Stimulated activated CD4-positive, alpha-beta T cell treated with anti-CD3 and anti-CD28 coated beads, Interleukin-4, amount 100 ng/mL, for 24 hours (primary cell): ENCODE data around the gene CUBN.
A peak's percentile ranks its signal among the peaks of the same experiment; 100 is the strongest.

Experiments used
- DNase-seq: peaks from one replicate; pipeline ENCODE4 v3.0.0-alpha.2; 2020

CUBN gene

GRCh38 chr10:16905320-16905719 is 224.3 kb downstream of the CUBN start:
- DNase-seq, result no peak

GRCh38 chr10:16904639-16905061 is 225.0 kb downstream of the CUBN start:
- no peak for DNase-seq

GRCh38 chr10:16904049-16904448 is 225.6 kb downstream of the CUBN start:
- DNase-seq, result no peak

- DNase-seq, result peak; percentile 14
Observed at GRCh38 chr10:16902606-16903005, 227.0 kb downstream of the CUBN start.

GRCh38 chr10:16901106-16901505 is 228.5 kb downstream of the CUBN start:
- DNase-seq, result no peak

GRCh38 chr10:16896993-16897392 is 232.6 kb downstream of the CUBN start:
- no peak for DNase-seq

- DNase-seq, result no peak
Observed at GRCh38 chr10:16894821-16895220, 234.8 kb downstream of the CUBN start.

- DNase-seq, result no peak
Observed at GRCh38 chr10:16893664-16894063, 235.9 kb downstream of the CUBN start.

- peak; percentile 58 for DNase-seq
Observed at GRCh38 chr10:16891375-16892313, 238.0 kb downstream of the CUBN start.

GRCh38 chr10:16890691-16891090 is 238.9 kb downstream of the CUBN start:
- DNase-seq, result no peak

GRCh38 chr10:16887565-16887964 is 242.0 kb downstream of the CUBN start:
- no peak for DNase-seq

GRCh38 chr10:16886031-16886430 is 243.6 kb downstream of the CUBN start:
- DNase-seq, result no peak

- no peak for DNase-seq
Observed at GRCh38 chr10:16884497-16884896, 245.1 kb downstream of the CUBN start.

GRCh38 chr10:16883084-16883483 is 246.5 kb downstream of the CUBN start:
- DNase-seq, result no peak

- DNase-seq, result no peak
Observed at GRCh38 chr10:16870331-16870730, 259.3 kb downstream of the CUBN start.

GRCh38 chr10:16867990-16868389 is 261.6 kb downstream of the CUBN start:
- DNase-seq, result no peak

- no peak for DNase-seq
Observed at GRCh38 chr10:16867556-16867955, 262.1 kb downstream of the CUBN start.

GRCh38 chr10:16866541-16867275 is 262.9 kb downstream of the CUBN start:
- DNase-seq, result no peak

- DNase-seq, result no peak
Observed at GRCh38 chr10:16865766-16866165, 263.8 kb downstream of the CUBN start.

GRCh38 chr10:16863766-16864165 is 265.8 kb downstream of the CUBN start:
- no peak for DNase-seq

GRCh38 chr10:16857419-16857818 is 272.2 kb downstream of the CUBN start:
- DNase-seq, result no peak

GRCh38 chr10:16856567-16856966 is 273.0 kb downstream of the CUBN start:
- DNase-seq, result no peak

- DNase-seq, result no peak
Observed at GRCh38 chr10:16856092-16856491, 273.5 kb downstream of the CUBN start.

GRCh38 chr10:16854623-16855022 is 275.0 kb downstream of the CUBN start:
- DNase-seq, result no peak
